Measurements from ENCODE around the gene ZFAND2B. TPM values are rescaled to one million over a fixed set of nuclear protein-coding genes. Genes with fewer than 3 reads are reported as not detected.

Gene ZFAND2B
- polyA plus RNA-seq, 1 of the 3 experiments (the other 2 are of a cell fraction), result 39.9 TPM

DNA sequence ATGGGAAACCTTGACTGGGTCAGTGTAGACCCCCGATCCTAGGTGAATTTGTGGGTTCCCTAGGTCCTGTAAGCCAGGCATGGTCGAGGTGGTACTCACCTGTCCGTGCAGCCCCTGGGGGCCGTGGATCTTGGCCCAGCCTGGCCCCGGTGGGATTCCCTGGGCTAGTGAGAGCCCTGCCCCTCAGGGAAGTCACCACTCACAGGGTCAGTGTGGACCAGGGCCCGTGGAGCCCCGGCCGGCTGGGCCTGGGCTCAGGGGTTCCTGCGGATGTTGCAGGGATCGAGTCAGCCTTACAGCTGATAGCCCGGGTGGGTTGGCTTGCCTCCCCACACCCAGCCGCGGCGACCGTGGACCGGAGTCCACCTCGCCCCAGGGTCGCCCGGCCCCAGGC, 22.3 kb downstream of the ZFAND2B start:
- Histone ChIP-seq H3K27ac (ENCODE audit: low read depth in 2 of 2, low read length in 1 of 2) (peak overlapping the region; percentile 74 to 75; a peak in 3 of 4 replicates), H3K79me2 (ENCODE audit: insufficient read depth) (peaks cover 27% of the 10 kb centered on the region), H3K9me3 (no peaks in the 10 kb centered on the region), H3K4me3 (ENCODE audit: low read depth in 2 of 2, low read length in 1 of 2) (peak overlapping the region; percentile 82 to 87), H3K36me3 (replicated peaks in 1 of 2; ENCODE audit: control insufficient read depth in 1 of 2, insufficient read depth in 2 of 2, low read length in 1 of 2) (peaks cover 9 to 39% of the 10 kb centered on the region in 2 experiments), H3K4me2 (peak overlapping the region; percentile 98), H3K4me1 (ENCODE audit: control insufficient read depth in 1 of 2, insufficient read depth in 2 of 2, low read depth in 1 of 2, low read length in 1 of 2) (peaks cover 3 to 16% of the 10 kb centered on the region in 2 experiments; a peak in 1 of 4 replicates), H2AFZ (ENCODE audit: low read depth) (peak overlapping the region; percentile 75; the same call in 1 of the 2 replicates), H3K9me2 (no peaks in the 10 kb centered on the region), H3K9ac (peak overlapping the region; percentile 78), H4K20me1 (ENCODE audit: insufficient read depth) (no peaks in the 10 kb centered on the region), H3F3A (replicated peaks; ENCODE audit: insufficient read depth) (peaks cover 11% of the 10 kb centered on the region), H3K27me3 (ENCODE audit: insufficient read depth) (no peaks in the 10 kb centered on the region)
- TF ChIP-seq TEAD4 (IDR thresholded peaks at IDR 0.05; ENCODE audit: borderline replicate concordance, insufficient read depth), result no peak
- no peak for TF ChIP-seq EP300 (IDR thresholded peaks at IDR 0.05; ENCODE audit: borderline replicate concordance in 1 of 2, low read depth in 1 of 2, low read length in 1 of 2)
- no peak for TF ChIP-seq RAD21 (IDR thresholded peaks at IDR 0.05; ENCODE audit: low read length)
- no peak for TF ChIP-seq SIN3A (IDR thresholded peaks at IDR 0.05; ENCODE audit: borderline replicate concordance, low read depth, low read length)
- no peak for TF ChIP-seq SMC3 (IDR thresholded peaks at IDR 0.05; ENCODE audit: low read depth, low read length)
- no peak for TF ChIP-seq MXI1 (IDR thresholded peaks at IDR 0.05; ENCODE audit: low read depth, low read length)
- TF ChIP-seq, protein P1, sequence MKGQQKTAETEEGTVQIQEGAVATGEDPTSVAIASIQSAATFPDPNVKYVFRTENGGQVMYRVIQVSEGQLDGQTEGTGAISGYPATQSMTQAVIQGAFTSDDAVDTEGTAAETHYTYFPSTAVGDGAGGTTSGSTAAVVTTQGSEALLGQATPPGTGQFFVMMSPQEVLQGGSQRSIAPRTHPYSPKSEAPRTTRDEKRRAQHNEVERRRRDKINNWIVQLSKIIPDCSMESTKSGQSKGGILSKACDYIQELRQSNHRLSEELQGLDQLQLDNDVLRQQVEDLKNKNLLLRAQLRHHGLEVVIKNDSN (IDR thresholded peaks at IDR 0.05; ENCODE audit: borderline replicate concordance, low read depth), result no peak
- TF ChIP-seq YY1 (IDR thresholded peaks at IDR 0.05; ENCODE audit: low read depth), result no peak
- no peak for TF ChIP-seq FOXM1 (IDR thresholded peaks at IDR 0.05; ENCODE audit: low read depth)
- TF ChIP-seq EZH2phosphoT487 (IDR thresholded peaks at IDR 0.05; ENCODE audit: borderline replicate concordance, low read depth), result no peak
- TF ChIP-seq, protein P2, sequence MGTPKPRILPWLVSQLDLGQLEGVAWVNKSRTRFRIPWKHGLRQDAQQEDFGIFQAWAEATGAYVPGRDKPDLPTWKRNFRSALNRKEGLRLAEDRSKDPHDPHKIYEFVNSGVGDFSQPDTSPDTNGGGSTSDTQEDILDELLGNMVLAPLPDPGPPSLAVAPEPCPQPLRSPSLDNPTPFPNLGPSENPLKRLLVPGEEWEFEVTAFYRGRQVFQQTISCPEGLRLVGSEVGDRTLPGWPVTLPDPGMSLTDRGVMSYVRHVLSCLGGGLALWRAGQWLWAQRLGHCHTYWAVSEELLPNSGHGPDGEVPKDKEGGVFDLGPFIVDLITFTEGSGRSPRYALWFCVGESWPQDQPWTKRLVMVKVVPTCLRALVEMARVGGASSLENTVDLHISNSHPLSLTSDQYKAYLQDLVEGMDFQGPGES (IDR thresholded peaks at IDR 0.05; ENCODE audit: low read depth, low read length), result no peak
- TF ChIP-seq, protein P3, sequence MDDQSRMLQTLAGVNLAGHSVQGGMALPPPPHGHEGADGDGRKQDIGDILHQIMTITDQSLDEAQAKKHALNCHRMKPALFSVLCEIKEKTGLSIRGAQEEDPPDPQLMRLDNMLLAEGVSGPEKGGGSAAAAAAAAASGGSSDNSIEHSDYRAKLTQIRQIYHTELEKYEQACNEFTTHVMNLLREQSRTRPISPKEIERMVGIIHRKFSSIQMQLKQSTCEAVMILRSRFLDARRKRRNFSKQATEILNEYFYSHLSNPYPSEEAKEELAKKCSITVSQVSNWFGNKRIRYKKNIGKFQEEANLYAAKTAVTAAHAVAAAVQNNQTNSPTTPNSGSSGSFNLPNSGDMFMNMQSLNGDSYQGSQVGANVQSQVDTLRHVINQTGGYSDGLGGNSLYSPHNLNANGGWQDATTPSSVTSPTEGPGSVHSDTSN (IDR thresholded peaks at IDR 0.05), result no peak
- no peak for TF ChIP-seq RCOR1 (IDR thresholded peaks at IDR 0.05; ENCODE audit: low read length)
- TF ChIP-seq, protein P4, sequence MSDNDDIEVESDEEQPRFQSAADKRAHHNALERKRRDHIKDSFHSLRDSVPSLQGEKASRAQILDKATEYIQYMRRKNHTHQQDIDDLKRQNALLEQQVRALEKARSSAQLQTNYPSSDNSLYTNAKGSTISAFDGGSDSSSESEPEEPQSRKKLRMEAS (IDR thresholded peaks at IDR 0.05; ENCODE audit: low read depth), result no peak
- no peak for TF ChIP-seq NRF1 (IDR thresholded peaks at IDR 0.05; ENCODE audit: low read depth, low read length)
- no peak for TF ChIP-seq ELF1 (IDR thresholded peaks at IDR 0.05)
- TF ChIP-seq TCF12 (IDR thresholded peaks at IDR 0.05), result no peak
- DNase-seq, result no peak
- ChIA-PET POLR2A (interaction anchor here (0.6 to 2.7 kb wide), 4 partner anchors 10 to 55 kb away, joined by 3 to 23 read pairs (median 14); partner anchors contain the start of genes ABCB6, CNPPD1, GLB1L and STK16), CTCF (interaction anchor here (0.8 to 5.1 kb wide), 8 partner anchors 10 to 199 kb away, joined by 3 to 40 read pairs (median 4); partner anchors contain the start of gene ABCB6)
- WGBS (ENCODE audit: low lambda C conversion rate), result 4% methylated on average over 13 of the region's 19 CpGs

All from SK-N-SH (cell line).